Measurements from ENCODE around the gene CCDC141.
A peak's percentile ranks its signal among the peaks of the same experiment; 100 is the strongest.

Gene CCDC141

DNA sequence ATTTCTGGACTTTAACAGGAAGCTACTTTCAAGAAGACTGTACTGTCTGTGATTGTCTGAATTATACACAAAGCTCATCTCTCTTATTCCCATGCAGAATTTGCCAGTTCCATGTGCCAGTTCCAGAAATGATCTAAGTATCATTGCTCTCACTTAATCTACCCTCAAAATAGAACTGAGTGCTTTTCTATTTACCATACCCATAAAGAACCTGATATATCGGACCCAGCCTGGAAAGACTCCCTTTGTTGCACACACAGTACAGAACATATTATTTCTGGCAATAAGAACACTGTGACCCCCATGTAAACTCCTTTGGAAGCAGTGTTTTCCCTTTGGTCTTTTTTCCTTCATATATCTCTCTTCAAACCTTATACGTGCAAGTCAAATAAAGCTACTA lies 140.4 kb downstream of the CCDC141 start:
- no peak for DNase-seq

GRCh38 chr2:178908810-178909209 lies 141.1 kb downstream of the CCDC141 start:
- DNase-seq: no peak

- DNase-seq: no peak
Observed at GRCh38 chr2:178905261-178905660, 144.7 kb downstream of the CCDC141 start.

GRCh38 chr2:178899656-178900055 lies 150.3 kb downstream of the CCDC141 start:
- no peak for DNase-seq

DNA sequence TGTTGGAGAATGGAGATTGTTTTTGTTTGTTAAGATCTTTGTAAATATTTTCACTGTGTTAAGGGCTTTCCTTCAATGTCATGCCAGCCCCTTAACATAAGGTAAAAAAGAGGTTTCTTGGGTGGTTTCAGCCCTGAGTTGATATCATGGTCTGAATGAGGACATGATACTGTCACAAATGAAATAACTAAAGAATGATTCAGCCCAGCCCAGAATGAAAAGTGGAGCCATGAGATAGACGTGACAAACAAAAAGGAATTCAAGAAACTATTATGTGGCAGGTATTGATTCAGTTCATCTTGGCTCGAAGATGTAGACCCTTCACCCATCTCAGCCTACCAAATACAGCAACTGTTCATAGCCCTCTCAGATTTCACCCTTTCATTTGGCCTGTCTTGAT lies 154.1 kb downstream of the CCDC141 start:
- DNase-seq: no peak

DNA sequence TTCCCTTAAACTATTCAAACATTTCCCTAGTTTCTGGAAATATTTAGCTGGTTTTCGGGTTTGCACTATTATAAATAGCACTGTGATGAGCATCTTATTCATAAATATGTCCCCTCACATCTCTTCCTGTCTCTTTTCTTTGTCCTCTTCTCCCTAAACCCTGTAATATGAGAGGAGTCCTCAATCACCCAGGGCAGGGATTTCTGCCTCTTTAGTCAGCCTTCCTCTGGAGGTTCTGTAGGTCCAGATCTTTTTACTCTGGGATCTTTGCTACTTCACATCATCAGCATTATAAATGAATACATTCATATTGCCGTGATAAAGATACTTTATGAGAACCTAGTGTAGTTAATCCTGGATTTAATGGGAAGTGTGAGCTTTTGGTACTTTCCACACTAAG lies 154.8 kb downstream of the CCDC141 start:
- DNase-seq: no peak

- DNase-seq: no peak
Observed at GRCh38 chr2:178892751-178893625, 156.9 kb downstream of the CCDC141 start.

DNA sequence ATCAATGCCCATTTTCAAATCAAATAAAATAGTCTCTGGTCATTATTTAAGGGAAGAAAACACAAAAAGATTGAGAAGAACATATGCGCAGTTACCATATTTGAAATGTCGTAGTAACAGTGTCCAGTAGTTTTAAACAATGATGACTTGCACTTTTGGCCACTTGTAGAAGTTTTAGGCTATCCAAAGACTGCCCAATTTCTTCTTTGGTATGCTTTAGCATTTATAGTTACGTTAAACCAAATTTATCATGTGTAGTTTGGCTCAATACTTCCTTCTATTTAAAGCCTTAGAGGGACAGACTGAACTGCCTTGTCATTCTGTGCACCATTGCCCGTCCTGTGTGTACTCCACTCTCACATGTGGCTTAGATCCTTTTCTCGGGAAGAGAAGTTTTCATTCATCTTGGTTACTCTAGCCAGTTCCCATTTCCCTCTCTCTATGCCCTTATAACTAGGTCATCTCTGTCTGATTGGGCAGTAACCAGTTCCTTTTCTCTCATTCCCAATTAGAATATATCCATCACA lies 157.9 kb downstream of the CCDC141 start:
- no peak for DNase-seq

DNA sequence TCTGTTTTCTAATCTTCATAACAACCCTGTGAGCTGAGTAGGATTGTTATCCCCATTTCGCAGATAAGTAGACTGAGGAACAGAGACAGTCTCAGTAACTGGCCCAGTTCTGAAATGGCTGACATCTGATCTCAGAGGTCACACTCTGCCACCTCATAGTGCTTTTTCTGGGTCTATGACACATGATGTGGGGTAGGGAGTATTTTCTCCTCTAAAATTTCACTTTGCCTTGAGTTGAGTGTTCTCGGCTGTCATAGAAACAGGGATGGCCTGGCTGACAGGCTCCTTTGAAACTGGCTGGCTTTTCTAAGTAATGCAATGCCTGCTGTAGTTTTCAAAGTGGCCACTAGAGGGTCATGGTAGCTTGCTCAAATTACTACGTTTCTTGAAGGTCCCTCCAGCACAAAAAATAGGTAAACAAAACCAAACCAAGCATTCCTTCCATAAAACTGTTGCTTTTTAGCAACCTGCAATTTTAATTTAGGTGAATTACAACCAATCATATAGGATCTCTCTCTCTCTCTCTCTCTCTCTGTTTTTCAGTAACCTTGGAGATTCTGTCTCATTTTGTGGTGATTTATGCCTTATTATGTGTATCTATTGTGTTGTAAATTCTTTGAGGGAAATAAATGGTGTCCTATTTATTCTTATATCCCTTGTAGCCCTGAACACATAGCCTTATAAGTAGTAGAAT lies 158.5 kb downstream of the CCDC141 start:
- DNase-seq: peak; percentile 72 to 90

- DNase-seq: no peak
Observed at GRCh38 chr2:178886006-178886405, 163.9 kb downstream of the CCDC141 start.

GRCh38 chr2:178884440-178884839 lies 165.5 kb downstream of the CCDC141 start:
- DNase-seq: no peak

DNA sequence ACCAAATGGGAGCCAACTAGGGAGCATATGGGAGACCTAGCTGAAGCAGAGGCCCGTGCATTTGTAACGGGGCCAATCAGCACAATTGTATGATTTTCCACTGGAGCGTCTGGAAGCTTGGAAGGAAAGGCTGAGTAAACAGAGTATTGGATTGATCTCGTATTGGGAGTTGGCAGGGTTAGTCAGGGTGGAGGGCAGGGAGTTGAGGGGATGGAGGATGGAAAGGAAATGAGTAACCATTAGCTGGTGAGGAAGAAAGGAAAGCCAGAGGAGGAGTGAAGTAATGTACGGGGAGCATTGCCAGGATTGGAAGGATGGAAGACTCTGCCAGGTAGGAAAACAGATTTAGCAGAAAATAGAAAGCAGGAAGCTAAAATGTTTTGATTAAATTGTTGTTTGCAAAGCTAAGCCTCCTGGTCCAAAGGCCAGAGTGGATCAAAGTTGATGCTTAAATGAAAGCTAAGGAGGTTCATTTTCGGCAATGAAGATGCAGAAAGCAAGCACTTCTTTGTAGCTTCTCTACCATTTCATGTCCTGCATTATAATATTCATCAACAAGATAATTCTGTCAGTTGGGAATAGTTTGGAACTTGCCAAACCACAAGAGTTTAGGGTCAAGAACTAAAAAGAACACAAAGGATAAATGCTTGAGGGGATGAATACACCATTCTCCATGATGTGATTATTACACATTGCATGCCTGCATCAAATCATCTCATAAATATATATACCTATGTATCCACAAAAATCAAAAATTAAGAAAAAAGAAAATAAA lies 167.1 kb downstream of the CCDC141 start:
- no peak for DNase-seq

GRCh38 chr2:178881075-178881474 lies 168.9 kb downstream of the CCDC141 start:
- DNase-seq: no peak

- DNase-seq: no peak
Observed at GRCh38 chr2:178880257-178880656, 169.7 kb downstream of the CCDC141 start.

GRCh38 chr2:178877874-178878273 lies 172.1 kb downstream of the CCDC141 start:
- DNase-seq: no peak

- no peak for DNase-seq
Observed at GRCh38 chr2:178874529-178875240, 175.3 kb downstream of the CCDC141 start.

GRCh38 chr2:178873912-178874311 lies 176.0 kb downstream of the CCDC141 start:
- DNase-seq: no peak

- DNase-seq: no peak
Observed at GRCh38 chr2:178871536-178871935, 178.4 kb downstream of the CCDC141 start.

DNA sequence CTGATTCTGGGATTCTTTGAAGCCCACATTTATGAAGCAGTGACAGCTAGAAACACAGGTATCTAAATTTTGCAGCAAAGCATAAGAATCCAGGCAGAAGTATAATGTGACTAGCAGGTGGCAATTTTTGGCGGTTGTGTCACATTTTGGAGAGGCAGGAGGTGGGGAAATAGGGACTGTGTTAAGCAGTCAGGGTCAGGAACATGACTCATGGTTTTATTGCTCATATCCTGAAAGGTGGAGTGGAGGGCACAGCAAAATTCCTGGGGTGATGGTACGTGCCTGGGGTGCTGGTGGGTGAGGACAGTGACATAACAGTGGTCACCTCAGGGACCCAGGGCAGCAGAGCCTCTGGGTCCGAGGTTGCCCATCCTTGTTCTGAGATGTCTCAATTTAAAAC lies 179.2 kb downstream of the CCDC141 start:
- no peak for DNase-seq

DNA sequence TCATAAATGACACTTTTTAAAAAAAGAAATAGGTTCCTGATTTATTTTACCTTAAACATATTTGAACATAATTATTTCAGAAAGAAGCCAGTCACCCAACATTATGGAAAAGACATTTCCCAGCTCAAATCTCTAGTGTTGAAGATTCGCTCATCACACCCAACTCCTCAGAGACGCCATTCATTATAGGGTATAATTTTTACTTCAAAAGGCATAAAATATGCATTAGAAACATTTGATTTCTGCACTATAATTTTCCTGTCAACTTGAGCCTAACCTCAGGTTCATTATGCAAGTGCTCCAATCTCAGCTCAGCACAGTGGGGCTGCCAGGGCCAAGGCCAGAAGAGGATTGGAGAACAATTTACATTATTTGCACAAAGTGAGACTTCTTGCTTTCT lies 183.9 kb downstream of the CCDC141 start:
- DNase-seq: no peak

DNA sequence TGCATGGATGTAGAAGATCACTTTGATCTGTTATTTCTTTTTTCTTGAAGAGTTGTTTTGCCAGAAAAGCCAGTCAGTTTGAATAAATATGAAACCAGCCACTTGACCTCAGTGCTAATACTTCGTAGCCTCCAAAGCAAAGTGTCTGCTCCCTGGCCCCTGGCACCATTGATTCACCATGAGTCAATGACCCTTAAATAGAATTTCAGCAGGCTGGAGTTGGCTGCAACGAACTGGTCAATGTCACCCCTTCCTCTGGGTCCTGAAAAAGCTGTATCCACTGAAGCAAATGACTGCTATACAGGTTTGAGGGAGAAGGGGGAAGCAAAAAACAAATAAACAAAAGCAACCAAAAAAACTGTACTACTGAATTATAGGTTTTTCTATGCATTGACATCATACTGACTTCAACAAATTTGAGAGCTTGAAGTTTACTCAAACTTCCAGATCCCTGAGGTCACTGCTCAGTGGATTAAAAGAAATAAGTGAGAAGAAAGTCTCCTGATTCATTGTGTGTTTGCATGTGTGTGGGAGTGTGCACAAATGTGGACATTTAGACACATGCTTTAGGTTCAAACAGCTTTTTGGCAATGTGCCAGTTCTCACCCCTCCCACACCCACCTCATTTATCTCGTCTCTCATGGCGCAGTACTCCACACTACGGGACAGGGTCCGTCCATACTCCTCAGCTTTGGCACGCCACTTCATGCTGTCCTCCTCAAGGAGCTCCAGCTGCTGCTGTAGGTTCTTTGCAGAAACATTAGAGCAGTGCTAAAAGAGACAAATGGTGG lies 184.6 kb downstream of the CCDC141 start:
- no peak for DNase-seq

Data from Kasumi-1 (cell line).